H9 (cell line): Measurements from ENCODE around the gene RPL29. TPM values are rescaled to one million over a fixed set of nuclear protein-coding genes. Genes with fewer than 3 reads are reported as not detected.

Source experiments
- DNase-seq: peaks from one replicate; pipeline ENCODE4 v3.0.0-alpha.2; 2017
- H2AFZ ChIP-seq: one replicate; pipeline ENCODE4 v1.6.1; 2013; ENCODE audit warnings: mild to moderate bottlenecking, low read length, control low read depth, moderate library complexity
- H2AK5ac ChIP-seq: 2 replicates; pipeline ENCODE4 v1.6.1; 2013; ENCODE audit warnings: low read length, control low read depth, mixed read lengths; ENCODE audit not compliant: insufficient read length
- H2BK120ac ChIP-seq: one replicate; pipeline ENCODE4 v1.6.1; 2013; ENCODE audit warnings: low read depth, mild to moderate bottlenecking, low read length, control low read depth, inconsistent platforms; ENCODE audit not compliant: poor library complexity, severe bottlenecking
- H2BK12ac ChIP-seq: 2 replicates; pipeline ENCODE4 v1.6.1; 2013; ENCODE audit warnings: low read length, control low read depth, mixed read lengths, low read depth; ENCODE audit not compliant: insufficient read length
- H2BK15ac ChIP-seq: 2 replicates; pipeline ENCODE4 v1.6.1; 2013; ENCODE audit warnings: low read depth, low read length, control low read depth
- H2BK20ac ChIP-seq: one replicate; pipeline ENCODE4 v1.6.1; 2013; ENCODE audit warnings: low read depth, mild to moderate bottlenecking, low read length, control low read depth, inconsistent platforms; ENCODE audit not compliant: poor library complexity, severe bottlenecking
- H2BK5ac ChIP-seq: 2 replicates; pipeline ENCODE4 v1.6.1; 2013; ENCODE audit warnings: low read length, control low read depth, mixed read lengths; ENCODE audit not compliant: insufficient read length
- H3K14ac ChIP-seq: 2 replicates; pipeline ENCODE4 v1.6.1; 2013; ENCODE audit warnings: low read length, control low read depth; ENCODE audit not compliant: insufficient read depth
- H3K18ac ChIP-seq: 2 replicates; pipeline ENCODE4 v1.6.1; 2013; ENCODE audit warnings: low read depth, mild to moderate bottlenecking, mixed read lengths, low read length, control low read depth; ENCODE audit not compliant: insufficient read length
- H3K23ac ChIP-seq: 2 replicates; pipeline ENCODE4 v1.6.1; 2013; ENCODE audit warnings: low read length, control low read depth, mixed read lengths, low read depth; ENCODE audit not compliant: insufficient read length
- H3K23me2 ChIP-seq: 2 replicates; pipeline ENCODE4 v1.6.1; 2013; ENCODE audit warnings: low read depth, mild to moderate bottlenecking, mixed read lengths, low read length, control low read depth; ENCODE audit not compliant: insufficient read length, poor library complexity, severe bottlenecking
- H3K27ac ChIP-seq: 2 replicates; pipeline ENCODE4 v1.5.1; 2013; ENCODE audit warnings: low read length, control low read depth, mixed read lengths, low read depth; ENCODE audit not compliant: insufficient read length
- H3K27me3 ChIP-seq: 2 replicates; pipeline ENCODE4 v1.6.1; 2013; ENCODE audit warnings: low read length, control low read depth, inconsistent platforms; ENCODE audit not compliant: insufficient read depth
- H3K4ac ChIP-seq: 2 replicates; pipeline ENCODE4 v1.6.1; 2013; ENCODE audit warnings: low read depth, mild to moderate bottlenecking, control low read depth, inconsistent platforms, low read length, moderate library complexity
- H3K4me1 ChIP-seq: 2 replicates; pipeline ENCODE4 v1.6.1; 2013; ENCODE audit warnings: low read length, control low read depth, inconsistent platforms; ENCODE audit not compliant: insufficient read depth
- H3K4me2 ChIP-seq: 2 replicates; pipeline ENCODE4 v1.6.1; 2013; ENCODE audit warnings: low read length, control low read depth, mixed read lengths; ENCODE audit not compliant: insufficient read length, insufficient read depth
- H3K56ac ChIP-seq: 2 replicates; pipeline ENCODE4 v1.6.1; 2013; ENCODE audit warnings: low read depth, mild to moderate bottlenecking, mixed read lengths, low read length, control low read depth; ENCODE audit not compliant: insufficient read length
- H3K79me1 ChIP-seq: 2 replicates; pipeline ENCODE4 v1.6.1; 2013; ENCODE audit warnings: low read depth, mild to moderate bottlenecking, moderate library complexity, low read length, control low read depth, inconsistent platforms; ENCODE audit not compliant: insufficient read depth, poor library complexity, severe bottlenecking
- H3K79me2 ChIP-seq: 2 replicates; pipeline ENCODE4 v1.6.1; 2013; ENCODE audit warnings: low read length, control low read depth, inconsistent platforms; ENCODE audit not compliant: insufficient read depth
- H3K9ac ChIP-seq: 2 replicates; pipeline ENCODE4 v1.6.1; 2013; ENCODE audit warnings: low read length, control low read depth, mixed read lengths; ENCODE audit not compliant: insufficient read length; ENCODE audit errors: extremely low read depth
- H3K9me3 ChIP-seq: one replicate; pipeline ENCODE4 v1.6.1; 2013; ENCODE audit warnings: low read depth, low read length, inconsistent platforms; ENCODE audit not compliant: control insufficient read depth
- H3T11ph ChIP-seq: one replicate; pipeline ENCODE4 v1.6.1; 2013; ENCODE audit warnings: mild to moderate bottlenecking, low read length, control low read depth, inconsistent platforms
- H4K20me1 ChIP-seq: one replicate; pipeline ENCODE4 v1.6.1; 2013; ENCODE audit not compliant: control insufficient read depth, insufficient read length, insufficient read depth
- H4K5ac ChIP-seq: 2 replicates; pipeline ENCODE4 v1.6.1; 2013; ENCODE audit warnings: low read depth, mild to moderate bottlenecking, mixed read lengths, low read length, control low read depth; ENCODE audit not compliant: insufficient read length
- H4K8ac ChIP-seq: replicated peaks from 2 replicates; pipeline ENCODE4 v1.6.1; 2013; ENCODE audit warnings: low read length, control low read depth, mixed read lengths, low read depth; ENCODE audit not compliant: insufficient read length
- H4K91ac ChIP-seq: 2 replicates; pipeline ENCODE4 v1.6.1; 2013; ENCODE audit warnings: low read depth, mild to moderate bottlenecking, moderate library complexity, mixed read lengths, low read length, control low read depth; ENCODE audit not compliant: insufficient read length
- H3K27ac Mint-ChIP-seq, 3 experiments: 2 replicates in 2 of 3; 3 replicates in 1 of 3; pipeline ENCODE4 v1.8.0; 2020 to 2021; ENCODE audit warnings: mixed read lengths in 3 of 3, mild to moderate bottlenecking in 1 of 3, moderate library complexity in 1 of 3
- H3K27me3 Mint-ChIP-seq: 2 replicates; pipeline ENCODE4 v1.8.0; 2021; ENCODE audit warnings: low read depth, mild to moderate bottlenecking, moderate library complexity, mixed read lengths
- H3K36me3 Mint-ChIP-seq, 3 experiments: 2 replicates in 2 of 3; 3 replicates in 1 of 3; pipeline ENCODE4 v1.8.0; 2020 to 2021; ENCODE audit warnings: low read depth in 3 of 3, mixed read lengths in 3 of 3; ENCODE audit not compliant: insufficient read depth in 1 of 3
- H3K4me1 Mint-ChIP-seq, 2 experiments: 2 replicates each; pipeline ENCODE4 v1.8.0; 2020; ENCODE audit warnings: mixed read lengths in 2 of 2
- H3K4me3 Mint-ChIP-seq, 2 experiments: 2 replicates in 1 of 2; 3 replicates in 1 of 2; pipeline ENCODE4 v1.8.0; 2020 to 2021; ENCODE audit warnings: mild to moderate bottlenecking in 2 of 2, mixed read lengths in 2 of 2, moderate library complexity in 1 of 2
- H3K9me3 Mint-ChIP-seq, 2 experiments: 2 replicates in 1 of 2; 3 replicates in 1 of 2; pipeline ENCODE4 v1.8.0; 2020; ENCODE audit warnings: mild to moderate bottlenecking in 2 of 2, mixed read lengths in 2 of 2, moderate library complexity in 1 of 2
- CTCF ChIP-seq: fragments of 200-600 bp; sonication (generic); conservative IDR thresholded peaks from 3 replicates; pipeline ENCODE4 v1.8.0; 2021; ENCODE audit warnings: antibody characterized with exemption, mild to moderate bottlenecking
- WGBS: extraction: QIAGEN DNeasy Blood & Tissue Kit; methylation state at CpG from one replicate; pipeline ENCODE4 v1.1.7; 2013; ENCODE audit warnings: missing lambda C conversion rate, low lambda C conversion rate, mixed read lengths; ENCODE audit not compliant: insufficient read length; ENCODE audit errors: extremely low coverage; 5-methylcytosine and 5-hydroxymethylcytosine counted together
- total RNA-seq: library from RNA; stranded (reverse); gene quantifications from 2 replicates; pipeline ENCODE4 v1.2.1, GENCODE V29; 2021

Gene RPL29
- total RNA-seq, 1 experiment from 2014 or later, result 1,592 TPM

GRCh38 chr3:51960386-51960785 lies 35.3 kb downstream of the RPL29 start:
- Histone ChIP-seq H3K27ac (no peak overlapping the region), H2AFZ (no peak overlapping the region), H2BK120ac (no peak overlapping the region), H3K56ac (no peak overlapping the region), H3K23me2 (no peaks in the 10 kb centered on the region), H3K9ac (no peak overlapping the region), H4K91ac (no peak overlapping the region), H2BK5ac (no peak overlapping the region), H2AK5ac (no peak overlapping the region), H4K8ac (no peak overlapping the region), H4K5ac (no peak overlapping the region), H3T11ph (no peak overlapping the region), H2BK15ac (no peak overlapping the region), H3K27me3 (peaks cover 2% of the 10 kb centered on the region; the same call in 1 of the 2 replicates), H3K9me3 (no peaks in the 10 kb centered on the region), H3K4me1 (no peaks in the 10 kb centered on the region; the same call in 1 of the 2 replicates), H3K18ac (no peak overlapping the region), H3K4me2 (no peak overlapping the region), H3K4ac (no peak overlapping the region), H3K79me1 (no peaks in the 10 kb centered on the region), H3K14ac (no peak overlapping the region), H3K23ac (no peak overlapping the region), H4K20me1 (no peaks in the 10 kb centered on the region), H2BK12ac (no peak overlapping the region), H3K79me2 (no peaks in the 10 kb centered on the region), H2BK20ac (no peak overlapping the region)
- WGBS, result no CpG with 5 or more reads among the region's 10 CpGs
- Mint-ChIP-seq H3K27ac (no peak overlapping the region), H3K4me1 (peaks cover 29 to 48% of the 10 kb centered on the region in 2 experiments), H3K36me3 (peaks cover 0 to 5% (median 0%) of the 10 kb centered on the region in 3 experiments; a peak in 2 of 7 replicates), H3K4me3 (no peak overlapping the region), H3K27me3 (peaks cover 63% of the 10 kb centered on the region), H3K9me3 (no peaks in the 10 kb centered on the region)
- TF ChIP-seq CTCF, result no peak
- DNase-seq, result no peak
